GM23338 (cell line): ENCODE data around the gene MPDU1. TPM values are rescaled to one million over a fixed set of nuclear protein-coding genes. Genes with fewer than 3 reads are reported as not detected.

ENCODE experiments used
- ATAC-seq: fragments of 200-7000 bp; cut with Tn5 transposase; 3 replicates; pipeline ENCODE4 v1.9.1; 2020
- DNase-seq: peaks from one replicate; pipeline ENCODE4 v3.0.0-alpha.2; 2015; ENCODE audit warnings: low spot score
- H2AFZ ChIP-seq: fragments of 200-600 bp; sonication (generic); 2 replicates; pipeline ENCODE4 v1.8.0; 2016; ENCODE audit warnings: antibody characterized with exemption, mild to moderate bottlenecking, moderate library complexity
- H3F3A ChIP-seq: fragments of 200-600 bp; sonication (generic); replicated peaks from 2 replicates; pipeline ENCODE4 v1.8.0; 2017; ENCODE audit warnings: antibody characterized with exemption, mixed run types, low read depth
- H3K27ac ChIP-seq: fragments of 200-600 bp; sonication (generic); 2 replicates; pipeline ENCODE4 v1.6.1; 2016; ENCODE audit warnings: low read depth
- H3K27me3 ChIP-seq: fragments of 200-600 bp; sonication (generic); 2 replicates; pipeline ENCODE4 v1.8.0; 2016; ENCODE audit warnings: mild to moderate bottlenecking, mixed run types, moderate library complexity; ENCODE audit not compliant: insufficient read depth
- H3K36me3 ChIP-seq: fragments of 200-600 bp; sonication (generic); 2 replicates; pipeline ENCODE4 v1.8.0; 2016; ENCODE audit warnings: mild to moderate bottlenecking; ENCODE audit not compliant: insufficient read depth
- H3K4me1 ChIP-seq: fragments of 200-600 bp; sonication (generic); 2 replicates; pipeline ENCODE4 v1.8.0; 2016; ENCODE audit warnings: mild to moderate bottlenecking, moderate library complexity; ENCODE audit not compliant: insufficient read depth
- H3K4me2 ChIP-seq: fragments of 200-600 bp; sonication (generic); 2 replicates; pipeline ENCODE4 v1.7.1; 2017; ENCODE audit warnings: mixed run types
- H3K4me3 ChIP-seq: fragments of 200-600 bp; sonication (generic); 2 replicates; pipeline ENCODE4 v1.6.1; 2016; ENCODE audit warnings: mixed run types
- H3K79me2 ChIP-seq: fragments of 200-600 bp; sonication (generic); replicated peaks from 2 replicates; pipeline ENCODE4 v1.8.0; 2017; ENCODE audit warnings: mild to moderate bottlenecking; ENCODE audit not compliant: insufficient read depth
- H3K9me2 ChIP-seq: fragments of 200-600 bp; sonication (generic); 2 replicates; pipeline ENCODE4 v1.8.0; 2017; ENCODE audit not compliant: insufficient read depth
- H4K20me1 ChIP-seq: fragments of 200-600 bp; sonication (generic); replicated peaks from 2 replicates; pipeline ENCODE4 v1.8.0; 2017; ENCODE audit warnings: mild to moderate bottlenecking; ENCODE audit not compliant: insufficient read depth
- H3K27ac Mint-ChIP-seq: 2 replicates; pipeline ENCODE4 v1.8.0; 2020; ENCODE audit warnings: inconsistent platforms, mild to moderate bottlenecking, moderate library complexity, mixed read lengths
- H3K27me3 Mint-ChIP-seq: 3 replicates; pipeline ENCODE4 v1.8.0; 2022; ENCODE audit warnings: low read depth, mild to moderate bottlenecking, moderate library complexity, mixed read lengths, inconsistent platforms; ENCODE audit not compliant: insufficient read depth, poor library complexity
- H3K36me3 Mint-ChIP-seq: 3 replicates; pipeline ENCODE4 v1.8.0; 2021; ENCODE audit warnings: low read depth, mild to moderate bottlenecking, inconsistent platforms, moderate library complexity, mixed read lengths
- H3K4me1 Mint-ChIP-seq: 3 replicates; pipeline ENCODE4 v1.8.0; 2020; ENCODE audit warnings: mild to moderate bottlenecking, inconsistent platforms, mixed read lengths
- H3K4me3 Mint-ChIP-seq: 3 replicates; pipeline ENCODE4 v1.8.0; 2021; ENCODE audit warnings: moderate library complexity, mild to moderate bottlenecking, inconsistent platforms, mixed read lengths
- H3K9me3 Mint-ChIP-seq: 3 replicates; pipeline ENCODE4 v1.8.0; 2020; ENCODE audit warnings: moderate library complexity, mild to moderate bottlenecking, inconsistent platforms, mixed read lengths
- CREB1 ChIP-seq: fragments of 250-450 bp; sonication (Bioruptor Pico); IDR thresholded peaks from 2 replicates; pipeline ENCODE4 v1.5.0; 2020; ENCODE audit warnings: low read depth, mild to moderate bottlenecking, moderate library complexity
- CTCF ChIP-seq, 2 experiments: fragments of 200-600 bp in 1 of 2; sonication (generic) in 1 of 2; conservative IDR thresholded peaks; 2 replicates each; pipeline versions ENCODE4 v1.5.1 to v1.6.1; 2016 to 2017; ENCODE audit warnings: antibody characterized with exemption in 2 of 2, low read depth in 2 of 2, mild to moderate bottlenecking in 2 of 2, moderate library complexity in 1 of 2
- ETS1 ChIP-seq: IDR thresholded peaks from 2 replicates; pipeline ENCODE4 v1.6.1; 2016; ENCODE audit warnings: antibody characterized with exemption
- EZH2phosphoT487 ChIP-seq: fragments of 200-600 bp; sonication (generic); IDR thresholded peaks from one replicate; pipeline ENCODE4 v1.8.1; 2018; ENCODE audit warnings: antibody characterized with exemption; ENCODE audit not compliant: unreplicated experiment
- NANOG ChIP-seq: IDR thresholded peaks from 2 replicates; pipeline ENCODE4 v1.6.1; 2016; ENCODE audit warnings: antibody characterized with exemption, borderline replicate concordance
- REST ChIP-seq: IDR thresholded peaks from one replicate; pipeline ENCODE4 v1.6.1; 2018; ENCODE audit warnings: antibody characterized with exemption; ENCODE audit not compliant: unreplicated experiment
- STAT1 ChIP-seq: IDR thresholded peaks from one replicate; pipeline ENCODE4 v1.6.1; 2016; ENCODE audit warnings: antibody characterized with exemption; ENCODE audit not compliant: unreplicated experiment
- polyA plus RNA-seq: library from polyadenylated mRNA; unstranded; fragments of >200 nt; fragmentation: Nextera tagmentation; extraction: Ambion mirVana; gene quantifications from 2 replicates; pipeline ENCODE4 v1.2.1, GENCODE V29; 2016
- total RNA-seq: library from RNA; depleted of rRNA; stranded (reverse); fragments of >200 nt; shearing (Covaris generic); gene quantifications from 2 replicates; pipeline ENCODE4 v1.2.3, GENCODE V29; 2014

MPDU1 gene
- total and polyA plus RNA-seq, 2 experiments from 2014 or later: 65.1 to 216 TPM

GRCh38 chr17:7615265-7615747 lies 31.7 kb downstream of the MPDU1 start (continued):
- no peak for TF ChIP-seq CTCF (conservative IDR thresholded peaks at IDR 0.05; ENCODE audit: low read depth in 2 of 2)
- no peak for TF ChIP-seq REST
- no peak for TF ChIP-seq ETS1
- TF ChIP-seq NANOG: no peak

GRCh38 chr17:7618608-7619007 lies 35.0 kb downstream of the MPDU1 start:
- Histone ChIP-seq H3K27me3 (no peaks in the 10 kb centered on the region; the same call in 1 of the 2 replicates), H3K4me2 (no peak overlapping the region), H3F3A (peaks cover 10% of the 10 kb centered on the region; the same call in 1 of the 2 replicates), H3K4me1 (peaks cover 8% of the 10 kb centered on the region), H3K27ac (no peak overlapping the region), H3K9me2 (no peaks in the 10 kb centered on the region), H2AFZ (peak overlapping the region; percentile 24; the same call in 1 of the 2 replicates), H3K36me3 (no peaks in the 10 kb centered on the region), H3K4me3 (no peak overlapping the region), H3K79me2 (peaks cover 6% of the 10 kb centered on the region), H4K20me1 (no peaks in the 10 kb centered on the region)
- DNase-seq (no peak), ATAC-seq (no peak)
- Mint-ChIP-seq H3K27me3 (peaks cover 8% of the 10 kb centered on the region), H3K9me3 (no peaks in the 10 kb centered on the region; the same call in 2 of the 3 replicates), H3K4me3 (no peak overlapping the region), H3K27ac (no peak overlapping the region), H3K4me1 (peaks cover 2% of the 10 kb centered on the region; the same call in 2 of the 3 replicates), H3K36me3 (no peaks in the 10 kb centered on the region)
- TF ChIP-seq ETS1 (no peak), CREB1 (no peak), STAT1 (no peak), EZH2phosphoT487 (no peak), CTCF (conservative IDR thresholded peaks at IDR 0.05; ENCODE audit: low read depth in 2 of 2) (no peak)
